ENCODE data around the gene MYBBP1A. TPM values are rescaled to one million over a fixed set of nuclear protein-coding genes. Genes with fewer than 3 reads are reported as not detected.

The MYBBP1A gene
- total and polyA plus RNA-seq, 9 of the 15 experiments (the other 6 are each of a cell fraction or from before 2014, with no cell fraction given), result 2.0 to 114 (median 47.2) TPM

DNA sequence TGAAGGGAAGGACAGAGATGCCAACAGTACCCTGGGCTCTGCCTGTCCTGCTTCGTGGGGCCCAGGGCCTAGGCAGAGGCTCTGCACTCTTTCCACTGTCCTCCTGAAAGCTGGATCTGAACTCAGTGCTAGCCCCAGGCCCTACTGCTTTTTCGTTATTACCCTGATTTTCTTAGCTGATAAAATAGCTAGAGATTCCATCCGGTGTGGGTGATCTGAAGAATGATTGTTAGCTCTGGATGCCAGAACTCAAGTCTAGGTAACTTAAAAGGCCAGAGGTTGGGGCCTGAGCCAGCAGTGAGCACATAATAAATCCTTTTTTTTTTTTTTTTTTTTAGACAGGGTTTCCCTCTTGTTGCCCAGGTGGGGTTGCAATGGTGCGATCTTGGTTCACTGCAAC, 1.8 kb upstream of the MYBBP1A start:
- H3K27me3 ChIP-seq (ENCODE audit: control insufficient read depth in 2 of 2, insufficient read depth in 2 of 2, low read length in 2 of 2), result no peaks in the 10 kb centered on the region
- ChIA-PET CTCF (ENCODE audit: low intra/inter-chr PET ratio) (no interaction called here), POLR2A (no interaction called here)
- in situ Hi-C loops (cut with MboI) (no loop called here), intact Hi-C loops (cut with micrococcal nuclease) (no loop called here)
- no peaks in the 10 kb centered on the region for H4K20me1 ChIP-seq (replicated peaks; ENCODE audit: control insufficient read depth, insufficient read depth, low read length)
- no peak overlapping the region for H3K4me2 ChIP-seq (ENCODE audit: insufficient read depth, low read length)
- no peak for TF ChIP-seq KLF13 (tag; IDR thresholded peaks at IDR 0.05; ENCODE audit: borderline replicate concordance, low read depth)
- TF ChIP-seq, protein P1, sequence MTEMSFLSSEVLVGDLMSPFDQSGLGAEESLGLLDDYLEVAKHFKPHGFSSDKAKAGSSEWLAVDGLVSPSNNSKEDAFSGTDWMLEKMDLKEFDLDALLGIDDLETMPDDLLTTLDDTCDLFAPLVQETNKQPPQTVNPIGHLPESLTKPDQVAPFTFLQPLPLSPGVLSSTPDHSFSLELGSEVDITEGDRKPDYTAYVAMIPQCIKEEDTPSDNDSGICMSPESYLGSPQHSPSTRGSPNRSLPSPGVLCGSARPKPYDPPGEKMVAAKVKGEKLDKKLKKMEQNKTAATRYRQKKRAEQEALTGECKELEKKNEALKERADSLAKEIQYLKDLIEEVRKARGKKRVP (CRISPR knock-in tag; IDR thresholded peaks at IDR 0.05), result no peak
- TF ChIP-seq ZMIZ1 (IDR thresholded peaks at IDR 0.05; ENCODE audit: low read depth in 2 of 2, low read length in 2 of 2), result no peak
- TF ChIP-seq, protein P2, sequence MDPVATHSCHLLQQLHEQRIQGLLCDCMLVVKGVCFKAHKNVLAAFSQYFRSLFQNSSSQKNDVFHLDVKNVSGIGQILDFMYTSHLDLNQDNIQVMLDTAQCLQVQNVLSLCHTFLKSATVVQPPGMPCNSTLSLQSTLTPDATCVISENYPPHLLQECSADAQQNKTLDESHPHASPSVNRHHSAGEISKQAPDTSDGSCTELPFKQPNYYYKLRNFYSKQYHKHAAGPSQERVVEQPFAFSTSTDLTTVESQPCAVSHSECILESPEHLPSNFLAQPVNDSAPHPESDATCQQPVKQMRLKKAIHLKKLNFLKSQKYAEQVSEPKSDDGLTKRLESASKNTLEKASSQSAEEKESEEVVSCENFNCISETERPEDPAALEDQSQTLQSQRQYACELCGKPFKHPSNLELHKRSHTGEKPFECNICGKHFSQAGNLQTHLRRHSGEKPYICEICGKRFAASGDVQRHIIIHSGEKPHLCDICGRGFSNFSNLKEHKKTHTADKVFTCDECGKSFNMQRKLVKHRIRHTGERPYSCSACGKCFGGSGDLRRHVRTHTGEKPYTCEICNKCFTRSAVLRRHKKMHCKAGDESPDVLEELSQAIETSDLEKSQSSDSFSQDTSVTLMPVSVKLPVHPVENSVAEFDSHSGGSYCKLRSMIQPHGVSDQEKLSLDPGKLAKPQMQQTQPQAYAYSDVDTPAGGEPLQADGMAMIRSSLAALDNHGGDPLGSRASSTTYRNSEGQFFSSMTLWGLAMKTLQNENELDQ (CRISPR knock-in tag; IDR thresholded peaks at IDR 0.05; ENCODE audit: borderline replicate concordance), result no peak
- no peak for TF ChIP-seq PML (IDR thresholded peaks at IDR 0.05; ENCODE audit: low read length)
- no peak for TF ChIP-seq CBX2 (IDR thresholded peaks at IDR 0.05; ENCODE audit: insufficient read depth, low read length, poor library complexity, severe bottlenecking)
- TF ChIP-seq ZNF644 (tag; IDR thresholded peaks at IDR 0.05; ENCODE audit: low read depth), result no peak
- TF ChIP-seq, protein P3, sequence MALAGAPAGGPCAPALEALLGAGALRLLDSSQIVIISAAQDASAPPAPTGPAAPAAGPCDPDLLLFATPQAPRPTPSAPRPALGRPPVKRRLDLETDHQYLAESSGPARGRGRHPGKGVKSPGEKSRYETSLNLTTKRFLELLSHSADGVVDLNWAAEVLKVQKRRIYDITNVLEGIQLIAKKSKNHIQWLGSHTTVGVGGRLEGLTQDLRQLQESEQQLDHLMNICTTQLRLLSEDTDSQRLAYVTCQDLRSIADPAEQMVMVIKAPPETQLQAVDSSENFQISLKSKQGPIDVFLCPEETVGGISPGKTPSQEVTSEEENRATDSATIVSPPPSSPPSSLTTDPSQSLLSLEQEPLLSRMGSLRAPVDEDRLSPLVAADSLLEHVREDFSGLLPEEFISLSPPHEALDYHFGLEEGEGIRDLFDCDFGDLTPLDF (CRISPR knock-in tag; IDR thresholded peaks at IDR 0.05), result no peak
- no peak for TF ChIP-seq HNRNPUL1 (IDR thresholded peaks at IDR 0.05; ENCODE audit: low read length)
- no peak for TF ChIP-seq FOXJ3 (CRISPR knock-in tag; IDR thresholded peaks at IDR 0.05)
- no peak for TF ChIP-seq PHF8 (IDR thresholded peaks at IDR 0.05; ENCODE audit: borderline replicate concordance, low read length)
- peaks cover 22% of the 10 kb centered on the region; the same call in 2 of the 3 replicates for H3K36me3 ChIP-seq (ENCODE audit: control insufficient read depth, insufficient read depth, low read length)
- H3K4me1 ChIP-seq (replicated peaks in 1 of 2; ENCODE audit: control insufficient read depth in 2 of 2, insufficient read depth in 2 of 2, low read length in 2 of 2), result peaks cover 3 to 30% of the 10 kb centered on the region in 2 experiments; a peak in 4 of 5 replicates
- H3K9ac ChIP-seq (ENCODE audit: insufficient read depth in 1 of 2, low read depth in 2 of 2, low read length in 2 of 2), result no peak overlapping the region
- no peak for DNase-seq (ENCODE audit: extremely low read depth in 1 of 4, low spot score in 3 of 4)
- BruUV-seq (replicated peaks), result no TSS peak
- H3K79me2 ChIP-seq (ENCODE audit: control insufficient read depth, insufficient read depth, low read length), result peaks cover 35% of the 10 kb centered on the region
- 31% methylated on average over 3 of the region's 4 CpGs for WGBS (ENCODE audit: insufficient coverage, low coverage, missing lambda C conversion rate)
- H3K9me1 ChIP-seq (ENCODE audit: control insufficient read depth, insufficient read depth, low read length), result no peaks in the 10 kb centered on the region
- FAIRE-seq, result no peak
- H2AFZ ChIP-seq (ENCODE audit: low read depth, low read length), result no peak overlapping the region
- no peak for ATAC-seq
- no peaks in the 10 kb centered on the region for H3K9me3 ChIP-seq (replicated peaks; ENCODE audit: control insufficient read depth, insufficient read depth, low read depth, low read length)
- no peak overlapping the region for H3K27ac ChIP-seq (ENCODE audit: extremely low read depth, low read depth, low read length)
- H3K4me3 ChIP-seq, result no peak overlapping the region

Measured in K562 (cell line).